Astrocyte of the cerebellum (primary cell): ENCODE measurements around the gene WDR20.

ENCODE experiments used
- DNase-seq: peaks from one replicate; pipeline ENCODE4 v3.0.0-alpha.2; 2011; ENCODE audit warnings: low read depth
- H3K4me3 ChIP-seq: 2 replicates; pipeline ENCODE4 v1.5.1; 2011; ENCODE audit warnings: mild to moderate bottlenecking, low read depth, low read length, moderate library complexity
- in situ Hi-C: cut with HindIII; loops from 2 replicates; pipeline ENCODE4 v1.10.0; 2017; ENCODE audit warnings: low sequenced_read_pairs
- TF ChIP-seq, protein P1 (sequence below): IDR thresholded peaks from 2 replicates; pipeline ENCODE4 v1.5.1; 2012; ENCODE audit warnings: low read length, low read depth, moderate library complexity, mild to moderate bottlenecking; ENCODE audit errors: missing control alignments

WDR20 gene

DNA sequence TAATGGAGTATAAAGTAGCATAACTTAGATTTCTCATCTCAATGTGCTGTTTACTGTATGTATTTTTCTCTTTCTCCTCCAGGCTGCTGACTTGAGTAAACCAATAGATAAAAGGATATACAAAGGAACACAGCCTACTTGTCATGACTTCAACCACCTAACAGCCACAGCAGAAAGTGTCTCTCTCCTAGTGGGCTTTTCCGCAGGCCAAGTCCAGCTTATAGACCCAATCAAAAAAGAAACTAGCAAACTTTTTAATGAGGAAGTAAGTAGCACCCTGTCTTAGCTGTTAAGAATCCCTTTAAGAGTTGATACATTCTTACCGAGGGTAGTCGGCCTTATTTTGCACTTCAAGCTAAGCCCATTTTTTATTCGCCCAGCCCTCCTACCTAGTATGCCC lies 55.2 kb downstream of the WDR20 start:
- no peak overlapping the region for H3K4me3 ChIP-seq
- no peak for DNase-seq
- TF ChIP-seq, protein P1, sequence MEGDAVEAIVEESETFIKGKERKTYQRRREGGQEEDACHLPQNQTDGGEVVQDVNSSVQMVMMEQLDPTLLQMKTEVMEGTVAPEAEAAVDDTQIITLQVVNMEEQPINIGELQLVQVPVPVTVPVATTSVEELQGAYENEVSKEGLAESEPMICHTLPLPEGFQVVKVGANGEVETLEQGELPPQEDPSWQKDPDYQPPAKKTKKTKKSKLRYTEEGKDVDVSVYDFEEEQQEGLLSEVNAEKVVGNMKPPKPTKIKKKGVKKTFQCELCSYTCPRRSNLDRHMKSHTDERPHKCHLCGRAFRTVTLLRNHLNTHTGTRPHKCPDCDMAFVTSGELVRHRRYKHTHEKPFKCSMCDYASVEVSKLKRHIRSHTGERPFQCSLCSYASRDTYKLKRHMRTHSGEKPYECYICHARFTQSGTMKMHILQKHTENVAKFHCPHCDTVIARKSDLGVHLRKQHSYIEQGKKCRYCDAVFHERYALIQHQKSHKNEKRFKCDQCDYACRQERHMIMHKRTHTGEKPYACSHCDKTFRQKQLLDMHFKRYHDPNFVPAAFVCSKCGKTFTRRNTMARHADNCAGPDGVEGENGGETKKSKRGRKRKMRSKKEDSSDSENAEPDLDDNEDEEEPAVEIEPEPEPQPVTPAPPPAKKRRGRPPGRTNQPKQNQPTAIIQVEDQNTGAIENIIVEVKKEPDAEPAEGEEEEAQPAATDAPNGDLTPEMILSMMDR = no peak
- in situ Hi-C loops = no loop called here

DNA sequence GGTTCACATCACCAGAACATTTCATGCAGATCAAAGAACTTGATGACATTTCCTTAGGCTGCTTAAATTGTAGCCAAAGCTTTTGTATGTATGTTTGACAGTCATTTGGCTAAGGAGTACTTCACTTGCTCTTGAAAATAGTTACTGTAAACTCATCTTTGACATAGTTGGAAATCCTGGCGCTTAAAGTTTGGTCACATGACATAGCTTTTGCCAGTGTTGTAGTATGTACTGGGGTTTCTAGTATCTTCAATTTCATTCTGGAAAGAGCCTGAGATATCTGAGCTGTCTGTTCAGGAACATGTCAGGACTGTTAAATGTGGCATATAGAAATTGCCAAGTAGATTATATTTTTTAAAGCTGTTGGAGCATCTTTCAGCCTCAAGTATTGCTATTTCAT lies 55.7 kb downstream of the WDR20 start:
- in situ Hi-C loops = no loop called here
- TF ChIP-seq, protein P1 = no peak
- DNase-seq = no peak

DNA sequence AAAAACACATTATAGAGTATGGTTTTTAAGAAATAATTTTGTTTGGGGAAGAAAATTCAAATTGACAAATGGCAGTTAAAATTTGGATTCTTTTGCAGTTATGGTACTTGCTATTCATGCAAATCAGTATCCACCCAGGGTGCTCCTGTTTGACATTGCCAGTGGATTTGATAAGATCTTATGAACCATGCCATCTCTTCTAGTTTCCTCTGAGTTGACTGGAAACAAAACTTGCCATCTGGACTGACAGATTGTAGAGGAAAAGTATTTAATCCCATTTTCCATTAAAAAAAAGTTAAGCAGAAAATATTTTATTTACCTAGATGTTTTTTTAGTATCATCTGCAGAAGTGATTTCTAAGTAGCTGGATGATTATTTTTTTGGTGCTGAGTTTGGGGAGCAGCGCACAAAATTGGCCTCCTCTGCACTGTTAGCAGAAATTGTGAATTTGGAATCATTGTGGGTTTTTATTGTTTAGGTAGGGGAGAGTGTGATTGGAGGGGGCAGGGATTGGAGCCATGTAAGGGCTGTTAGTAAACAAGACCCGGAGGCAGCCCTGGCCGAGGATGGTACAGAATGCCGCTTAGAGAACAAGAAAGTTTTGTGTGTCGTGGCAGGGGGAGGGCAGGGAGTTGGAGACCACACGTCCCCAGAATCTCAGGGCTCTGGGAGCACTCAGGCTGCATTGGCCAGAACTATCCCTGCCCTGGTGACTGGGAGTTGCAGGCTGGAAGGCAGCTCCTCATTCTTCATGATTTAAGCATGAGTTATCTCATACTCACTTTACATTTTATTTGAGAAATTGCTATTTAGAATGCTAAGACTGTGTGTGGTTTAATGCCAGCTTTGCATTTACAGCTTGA lies 56.6 kb downstream of the WDR20 start:
- H3K4me3 ChIP-seq = no peak overlapping the region
- in situ Hi-C loops = no loop called here
- no peak for DNase-seq
- TF ChIP-seq, protein P1 = no peak

More for the DNA sequence above, 55.7 kb downstream of the WDR20 start:
- H3K4me3 ChIP-seq = no peak overlapping the region

DNA sequence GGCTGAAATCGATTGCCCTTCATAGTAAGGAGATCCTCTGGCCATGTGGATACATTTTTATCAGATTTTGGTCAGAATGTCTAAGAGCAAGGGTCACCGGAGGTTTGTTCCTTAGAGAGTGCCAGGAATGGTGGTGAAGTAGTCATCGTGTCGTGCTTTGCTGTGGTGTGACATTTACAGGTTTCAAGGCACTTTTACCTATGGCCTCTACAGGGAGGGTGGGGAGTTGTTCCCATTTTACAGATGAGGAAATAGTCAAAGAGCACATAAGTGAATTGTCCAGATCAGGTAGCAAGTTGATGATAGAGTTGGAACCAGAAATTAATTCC lies 57.2 kb downstream of the WDR20 start:
- TF ChIP-seq, protein P1 = no peak
- in situ Hi-C loops = no loop called here
- DNase-seq = no peak
- no peak overlapping the region for H3K4me3 ChIP-seq

DNA sequence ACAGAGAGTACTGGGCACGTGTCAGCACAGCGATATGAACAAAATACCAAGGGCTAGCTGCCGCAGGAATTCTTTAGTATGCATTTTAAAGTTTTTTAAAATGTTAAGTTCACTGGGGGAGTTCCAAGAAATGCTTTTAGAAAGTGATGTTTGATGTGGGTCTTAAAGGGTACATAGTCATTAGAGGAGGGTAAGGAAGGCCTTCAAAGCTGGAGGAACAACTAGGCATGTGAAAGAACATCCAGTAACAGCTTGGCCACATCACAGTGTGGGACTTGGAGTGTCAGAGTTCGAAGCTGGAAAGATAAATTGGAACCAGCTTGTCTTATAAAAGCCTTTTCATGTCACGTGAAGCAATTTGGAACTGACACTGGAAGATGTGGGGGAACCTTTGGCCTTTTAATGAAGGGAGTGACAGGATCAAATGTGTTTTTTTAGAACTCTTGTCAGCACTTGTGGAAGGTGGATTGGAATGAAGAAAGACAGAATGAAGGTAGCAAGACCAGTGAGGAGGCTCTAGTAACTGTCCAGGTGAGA lies 57.7 kb downstream of the WDR20 start:
- no peak overlapping the region for H3K4me3 ChIP-seq
- no peak for DNase-seq
- TF ChIP-seq, protein P1 = no peak
- in situ Hi-C loops = no loop called here

DNA sequence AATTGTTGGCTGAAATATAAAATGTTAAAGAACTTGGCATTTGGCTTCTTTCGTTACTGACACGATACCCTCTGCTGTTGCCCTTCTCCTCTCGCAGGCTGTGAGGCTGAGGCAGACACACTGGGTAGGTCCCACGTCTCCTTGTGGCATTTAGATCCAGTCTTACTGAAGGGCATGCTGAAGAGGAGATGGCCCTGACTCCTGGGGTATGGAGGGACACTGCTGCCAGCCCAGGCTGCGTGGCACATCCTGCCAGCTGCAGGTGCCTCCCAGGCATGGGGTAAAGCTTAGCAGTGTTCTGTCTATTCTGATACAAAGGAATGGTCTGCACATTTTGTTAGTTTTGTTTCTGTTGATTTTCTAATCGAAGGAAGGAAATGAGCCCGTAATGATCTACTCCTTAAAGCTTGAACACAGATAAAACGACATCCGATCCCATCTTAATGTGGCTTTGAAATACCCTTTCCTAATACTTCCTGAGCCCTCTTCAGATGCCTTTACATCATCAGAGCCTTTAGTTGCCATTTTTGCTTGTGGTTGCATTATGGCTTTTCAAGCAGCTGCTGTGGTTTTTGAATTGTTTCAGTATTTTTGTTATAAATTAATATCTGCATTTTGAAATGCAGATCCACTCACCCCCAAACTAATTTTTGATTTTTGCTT lies 61.1 kb downstream of the WDR20 start:
- DNase-seq = no peak
- in situ Hi-C loops = no loop called here
- TF ChIP-seq, protein P1 = no peak
- no peak overlapping the region for H3K4me3 ChIP-seq
